Activated effector memory CD4-positive, alpha-beta T cell treated with anti-CD3 and anti-CD28 coated beads, Interleukin-2, amount 50 U/mL, for 16 hours (primary cell): ENCODE measurements around the gene HSPH1.

Experiments used
- DNase-seq: peaks from one replicate; pipeline ENCODE4 v3.0.0-alpha.2; 2020

Gene HSPH1

GRCh38 chr13:31093145-31093885 is 68.4 kb downstream of the HSPH1 start:
- DNase-seq, result no peak

- no peak for DNase-seq
These were observed 69.1 kb downstream of the HSPH1 start for GRCh38 chr13:31092646-31093045.

- no peak for DNase-seq
These were observed 70.6 kb downstream of the HSPH1 start for GRCh38 chr13:31090961-31091624.

GRCh38 chr13:31090096-31090495 is 71.6 kb downstream of the HSPH1 start:
- DNase-seq, result no peak

GRCh38 chr13:31089649-31090048 is 72.1 kb downstream of the HSPH1 start:
- DNase-seq, result no peak

- no peak for DNase-seq
These were observed 72.8 kb downstream of the HSPH1 start for GRCh38 chr13:31088826-31089420.
